HepG2 (cell line): ENCODE measurements around the gene MBD3. TPM values are rescaled to one million over a fixed set of nuclear protein-coding genes. Genes with fewer than 3 reads are reported as not detected.

Experiments used
- ATF7-NPFF ChIP-seq: sonication (generic); formaldehyde crosslinking; IDR thresholded peaks from 2 replicates; pipeline ENCODE4 v1.8.1; 2023; ENCODE audit warnings: mild to moderate bottlenecking, low read depth, missing genetic modification reagents, moderate library complexity
- EP300 ChIP-seq, 3 experiments: sonication (generic) in 1 of 3; formaldehyde crosslinking in 1 of 3; IDR thresholded peaks; 2 replicates each; pipeline versions ENCODE4 v1.5.1 to v1.6.1; 2011 to 2020; ENCODE audit warnings: low read depth in 2 of 3, low read length in 2 of 3, borderline replicate concordance in 1 of 3, improper control_type of control experiment in 1 of 3, mild to moderate bottlenecking in 1 of 3, missing genetic modification reagents in 1 of 3, moderate library complexity in 1 of 3
- FOXA1 ChIP-seq, 2 experiments: fragments of 450-650 bp in 1 of 2; sonication (generic) in 1 of 2; formaldehyde crosslinking in 1 of 2; IDR thresholded peaks; 2 replicates each; pipeline versions ENCODE4 v1.4.0 to v1.6.1; 2016 to 2020; ENCODE audit warnings: missing genetic modification reagents in 1 of 2
- HDAC6 ChIP-seq: fragments of 200-600 bp; sonication (generic); IDR thresholded peaks from 2 replicates; pipeline ENCODE4 v1.7.0; 2017; ENCODE audit warnings: mild to moderate bottlenecking, antibody characterized with exemption, low read length, low read depth
- HNRNPH1 ChIP-seq: fragments of 200-400 bp; formaldehyde crosslinking; optimal IDR thresholded peaks from 2 replicates; pipeline ENCODE3; 2017; ENCODE audit warnings: mild to moderate bottlenecking, low read depth, low read length
- LCORL ChIP-seq, 2 experiments: fragments of 450-650 bp in 1 of 2; sonication (generic) in 1 of 2; formaldehyde crosslinking in 1 of 2; IDR thresholded peaks; 2 replicates each; pipeline versions ENCODE4 v1.5.0 to v1.6.1; 2017 to 2020; ENCODE audit warnings: antibody characterized with exemption in 1 of 2, missing genetic modification reagents in 1 of 2
- SIX1 ChIP-seq: sonication (generic); formaldehyde crosslinking; IDR thresholded peaks from 2 replicates; pipeline ENCODE4 v1.4.0; 2020; ENCODE audit warnings: missing genetic modification reagents, borderline replicate concordance
- SNAPC2 ChIP-seq: sonication (generic); formaldehyde crosslinking; IDR thresholded peaks from 2 replicates; pipeline ENCODE4 v1.8.1; 2022; ENCODE audit warnings: mild to moderate bottlenecking, missing genetic modification reagents
- ZNF205 ChIP-seq: IDR thresholded peaks from 2 replicates; pipeline ENCODE4 v1.6.1; 2018; ENCODE audit warnings: missing biosample characterization, missing genetic modification reagents
- ZNF253 ChIP-seq: sonication (generic); formaldehyde crosslinking; IDR thresholded peaks from 2 replicates; pipeline ENCODE4 v1.8.0; 2022; ENCODE audit warnings: mild to moderate bottlenecking, missing genetic modification reagents, borderline replicate concordance
- polyA plus RNA-seq, 8 experiments: library from polyadenylated mRNA; depleted of rRNA in 3 of 8; stranded (reverse) in 7 of 8; unstranded in 1 of 8; fragments of >200 nt; fragmentation: Illumina TruSeq in 4 of 8; extraction: Trizol in 4 of 8; gene quantifications; 2 replicates each; pipeline versions ENCODE4 v1.2.1 to v1.2.3, GENCODE V29; 2011 to 2016; ENCODE audit warnings: low read depth in 4 of 8, missing spikeins in 1 of 8, mixed read lengths in 1 of 8; ENCODE audit not compliant: insufficient read depth in 1 of 8
- total RNA-seq, 5 experiments: library from RNA; depleted of rRNA; stranded (reverse); fragments of >200 nt; fragmentation: Illumina TruSeq; extraction: Trizol; gene quantifications; 2 replicates each; pipeline ENCODE4 v1.2.3, GENCODE V29; 2016; ENCODE audit warnings: low read depth in 1 of 5
- TF ChIP-seq, protein P1 (sequence below): sonication (generic); formaldehyde crosslinking; IDR thresholded peaks from 2 replicates; pipeline ENCODE4 v1.5.1; 2020; ENCODE audit warnings: missing genetic modification reagents, mild to moderate bottlenecking, borderline replicate concordance
- TF ChIP-seq, protein P2 (sequence below): sonication (generic); formaldehyde crosslinking; IDR thresholded peaks from 2 replicates; pipeline ENCODE4 v1.5.0; 2020; ENCODE audit warnings: missing genetic modification reagents
- TF ChIP-seq, protein P3 (sequence below): sonication (generic); formaldehyde crosslinking; IDR thresholded peaks from 2 replicates; pipeline ENCODE4 v1.5.1; 2020; ENCODE audit warnings: mild to moderate bottlenecking, missing genetic modification reagents, moderate library complexity
- TF ChIP-seq, protein P4 (sequence below): sonication (generic); formaldehyde crosslinking; IDR thresholded peaks from 2 replicates; pipeline ENCODE4 v1.4.0; 2020; ENCODE audit warnings: mild to moderate bottlenecking, missing genetic modification reagents, borderline replicate concordance
- TF ChIP-seq, protein P5 (sequence below): sonication (generic); formaldehyde crosslinking; IDR thresholded peaks from 2 replicates; pipeline ENCODE4 v1.4.0; 2020; ENCODE audit warnings: missing genetic modification reagents

MBD3 gene
- total and polyA plus RNA-seq, 2 of the 13 experiments (the other 11 are each of a cell fraction or from before 2014, with no cell fraction given) = 21.2 to 76.9 TPM

DNA sequence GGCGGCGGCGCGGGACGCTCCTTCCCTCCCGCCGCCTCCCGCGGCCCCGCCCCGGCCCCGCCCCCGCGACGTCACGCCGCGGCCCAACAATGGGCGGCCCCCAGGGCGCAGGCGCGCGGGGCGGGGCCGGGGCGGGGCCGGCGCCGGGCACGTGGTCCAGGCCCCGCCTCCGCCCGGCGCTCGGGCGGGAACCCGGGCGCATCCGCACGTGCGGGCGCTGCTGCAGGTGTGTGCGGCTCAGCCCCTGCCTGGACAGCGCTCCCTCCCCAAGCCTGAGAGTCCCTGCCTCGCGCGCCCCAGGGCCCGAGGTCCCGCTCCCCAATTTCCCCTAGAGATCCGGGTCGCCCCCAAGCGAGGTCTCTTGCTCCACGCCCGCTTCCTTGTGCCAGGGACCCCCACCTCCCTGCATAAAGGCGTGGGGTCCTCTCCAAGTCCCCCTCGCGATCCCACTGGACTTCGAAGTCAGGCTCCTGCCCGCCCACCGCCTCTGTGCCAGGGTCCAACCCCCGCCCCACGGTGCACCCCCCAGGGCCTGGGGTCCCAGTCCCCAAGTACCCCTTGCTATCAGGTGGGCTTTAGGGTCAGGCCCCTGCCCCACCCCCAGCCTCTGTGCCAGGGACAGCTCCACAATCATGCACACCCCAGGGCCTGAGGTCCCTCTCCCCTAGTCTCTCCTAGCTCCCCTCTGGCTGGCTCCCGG lies 24.2 kb downstream of the MBD3 start, which contains the start of gene MEX3D (continued):
- TF ChIP-seq EP300 (IDR thresholded peaks at IDR 0.05; ENCODE audit: low read depth in 2 of 2, low read length in 2 of 2) (no peak), EP300 (CRISPR knock-in tag; IDR thresholded peaks at IDR 0.05; ENCODE audit: borderline replicate concordance) (0 out of 2 replicates have a peak, but pooled peaks have one; percentile 18), ZNF253 (CRISPR knock-in tag) (no peak), ATF7-NPFF (CRISPR knock-in tag) (peak; percentile 92), ZNF205 (no peak), FOXA1 (IDR thresholded peaks at IDR 0.05) (no peak), FOXA1 (CRISPR knock-in tag; IDR thresholded peaks at IDR 0.05) (no peak), SNAPC2 (CRISPR knock-in tag) (no peak), HDAC6 (no peak), HNRNPH1 (no peak), LCORL (IDR thresholded peaks at IDR 0.05) (no peak), LCORL (CRISPR knock-in tag; IDR thresholded peaks at IDR 0.05) (no peak), SIX1 (no peak)
- TF ChIP-seq, protein P1, sequence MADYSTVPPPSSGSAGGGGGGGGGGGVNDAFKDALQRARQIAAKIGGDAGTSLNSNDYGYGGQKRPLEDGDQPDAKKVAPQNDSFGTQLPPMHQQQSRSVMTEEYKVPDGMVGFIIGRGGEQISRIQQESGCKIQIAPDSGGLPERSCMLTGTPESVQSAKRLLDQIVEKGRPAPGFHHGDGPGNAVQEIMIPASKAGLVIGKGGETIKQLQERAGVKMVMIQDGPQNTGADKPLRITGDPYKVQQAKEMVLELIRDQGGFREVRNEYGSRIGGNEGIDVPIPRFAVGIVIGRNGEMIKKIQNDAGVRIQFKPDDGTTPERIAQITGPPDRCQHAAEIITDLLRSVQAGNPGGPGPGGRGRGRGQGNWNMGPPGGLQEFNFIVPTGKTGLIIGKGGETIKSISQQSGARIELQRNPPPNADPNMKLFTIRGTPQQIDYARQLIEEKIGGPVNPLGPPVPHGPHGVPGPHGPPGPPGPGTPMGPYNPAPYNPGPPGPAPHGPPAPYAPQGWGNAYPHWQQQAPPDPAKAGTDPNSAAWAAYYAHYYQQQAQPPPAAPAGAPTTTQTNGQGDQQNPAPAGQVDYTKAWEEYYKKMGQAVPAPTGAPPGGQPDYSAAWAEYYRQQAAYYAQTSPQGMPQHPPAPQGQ = no peak
- TF ChIP-seq, protein P2, sequence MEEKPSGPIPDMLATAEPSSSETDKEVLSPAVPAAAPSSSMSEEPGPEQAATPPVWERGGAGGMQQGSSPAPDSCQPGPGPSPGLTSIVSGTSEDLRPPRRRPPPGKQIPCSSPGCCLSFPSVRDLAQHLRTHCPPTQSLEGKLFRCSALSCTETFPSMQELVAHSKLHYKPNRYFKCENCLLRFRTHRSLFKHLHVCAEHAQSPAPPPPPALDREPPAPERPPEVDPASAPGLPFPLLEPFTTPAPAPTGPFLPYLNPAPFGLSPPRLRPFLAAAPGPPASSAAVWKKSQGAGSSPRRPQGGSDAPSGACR (CRISPR knock-in tag) = no peak
- TF ChIP-seq, protein P3, sequence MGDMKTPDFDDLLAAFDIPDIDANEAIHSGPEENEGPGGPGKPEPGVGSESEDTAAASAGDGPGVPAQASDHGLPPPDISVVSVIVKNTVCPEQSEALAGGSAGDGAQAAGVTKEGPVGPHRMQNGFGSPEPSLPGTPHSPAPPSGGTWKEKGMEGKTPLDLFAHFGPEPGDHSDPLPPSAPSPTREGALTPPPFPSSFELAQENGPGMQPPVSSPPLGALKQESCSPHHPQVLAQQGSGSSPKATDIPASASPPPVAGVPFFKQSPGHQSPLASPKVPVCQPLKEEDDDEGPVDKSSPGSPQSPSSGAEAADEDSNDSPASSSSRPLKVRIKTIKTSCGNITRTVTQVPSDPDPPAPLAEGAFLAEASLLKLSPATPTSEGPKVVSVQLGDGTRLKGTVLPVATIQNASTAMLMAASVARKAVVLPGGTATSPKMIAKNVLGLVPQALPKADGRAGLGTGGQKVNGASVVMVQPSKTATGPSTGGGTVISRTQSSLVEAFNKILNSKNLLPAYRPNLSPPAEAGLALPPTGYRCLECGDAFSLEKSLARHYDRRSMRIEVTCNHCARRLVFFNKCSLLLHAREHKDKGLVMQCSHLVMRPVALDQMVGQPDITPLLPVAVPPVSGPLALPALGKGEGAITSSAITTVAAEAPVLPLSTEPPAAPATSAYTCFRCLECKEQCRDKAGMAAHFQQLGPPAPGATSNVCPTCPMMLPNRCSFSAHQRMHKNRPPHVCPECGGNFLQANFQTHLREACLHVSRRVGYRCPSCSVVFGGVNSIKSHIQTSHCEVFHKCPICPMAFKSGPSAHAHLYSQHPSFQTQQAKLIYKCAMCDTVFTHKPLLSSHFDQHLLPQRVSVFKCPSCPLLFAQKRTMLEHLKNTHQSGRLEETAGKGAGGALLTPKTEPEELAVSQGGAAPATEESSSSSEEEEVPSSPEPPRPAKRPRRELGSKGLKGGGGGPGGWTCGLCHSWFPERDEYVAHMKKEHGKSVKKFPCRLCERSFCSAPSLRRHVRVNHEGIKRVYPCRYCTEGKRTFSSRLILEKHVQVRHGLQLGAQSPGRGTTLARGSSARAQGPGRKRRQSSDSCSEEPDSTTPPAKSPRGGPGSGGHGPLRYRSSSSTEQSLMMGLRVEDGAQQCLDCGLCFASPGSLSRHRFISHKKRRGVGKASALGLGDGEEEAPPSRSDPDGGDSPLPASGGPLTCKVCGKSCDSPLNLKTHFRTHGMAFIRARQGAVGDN = peak; percentile 88
- TF ChIP-seq, protein P4, sequence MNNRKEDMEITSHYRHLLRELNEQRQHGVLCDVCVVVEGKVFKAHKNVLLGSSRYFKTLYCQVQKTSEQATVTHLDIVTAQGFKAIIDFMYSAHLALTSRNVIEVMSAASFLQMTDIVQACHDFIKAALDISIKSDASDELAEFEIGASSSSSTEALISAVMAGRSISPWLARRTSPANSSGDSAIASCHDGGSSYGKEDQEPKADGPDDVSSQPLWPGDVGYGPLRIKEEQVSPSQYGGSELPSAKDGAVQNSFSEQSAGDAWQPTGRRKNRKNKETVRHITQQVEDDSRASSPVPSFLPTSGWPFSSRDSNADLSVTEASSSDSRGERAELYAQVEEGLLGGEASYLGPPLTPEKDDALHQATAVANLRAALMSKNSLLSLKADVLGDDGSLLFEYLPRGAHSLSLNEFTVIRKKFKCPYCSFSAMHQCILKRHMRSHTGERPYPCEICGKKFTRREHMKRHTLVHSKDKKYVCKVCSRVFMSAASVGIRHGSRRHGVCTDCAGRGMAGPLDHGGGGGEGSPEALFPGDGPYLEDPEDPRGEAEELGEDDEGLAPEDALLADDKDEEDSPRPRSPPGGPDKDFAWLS (CRISPR knock-in tag) = no peak
- TF ChIP-seq, protein P5, sequence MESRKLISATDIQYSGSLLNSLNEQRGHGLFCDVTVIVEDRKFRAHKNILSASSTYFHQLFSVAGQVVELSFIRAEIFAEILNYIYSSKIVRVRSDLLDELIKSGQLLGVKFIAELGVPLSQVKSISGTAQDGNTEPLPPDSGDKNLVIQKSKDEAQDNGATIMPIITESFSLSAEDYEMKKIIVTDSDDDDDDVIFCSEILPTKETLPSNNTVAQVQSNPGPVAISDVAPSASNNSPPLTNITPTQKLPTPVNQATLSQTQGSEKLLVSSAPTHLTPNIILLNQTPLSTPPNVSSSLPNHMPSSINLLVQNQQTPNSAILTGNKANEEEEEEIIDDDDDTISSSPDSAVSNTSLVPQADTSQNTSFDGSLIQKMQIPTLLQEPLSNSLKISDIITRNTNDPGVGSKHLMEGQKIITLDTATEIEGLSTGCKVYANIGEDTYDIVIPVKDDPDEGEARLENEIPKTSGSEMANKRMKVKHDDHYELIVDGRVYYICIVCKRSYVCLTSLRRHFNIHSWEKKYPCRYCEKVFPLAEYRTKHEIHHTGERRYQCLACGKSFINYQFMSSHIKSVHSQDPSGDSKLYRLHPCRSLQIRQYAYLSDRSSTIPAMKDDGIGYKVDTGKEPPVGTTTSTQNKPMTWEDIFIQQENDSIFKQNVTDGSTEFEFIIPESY = no peak
